IPS-11a (cell line): ENCODE results near the gene INTS3.
"Not testable (repeated sequence)": the region's sequence is repeated elsewhere in the genome, so short reads cannot be mapped to it uniquely, and the experiment has no call there.

ENCODE experiments used
- H3K4me3 ChIP-seq: one replicate; pipeline ENCODE4 v1.5.1; 2013; ENCODE audit warnings: low read depth, low read length, control low read depth

Gene INTS3

GRCh38 chr1:153778051-153778823 lies 50.4 kb downstream of the INTS3 start:
- H3K4me3 ChIP-seq, result no peak overlapping the region

GRCh38 chr1:153778824-153779519 lies 51.1 kb downstream of the INTS3 start:
- H3K4me3 ChIP-seq, result no peak overlapping the region

GRCh38 chr1:153779781-153780541 lies 52.1 kb downstream of the INTS3 start:
- H3K4me3 ChIP-seq, result no peak overlapping the region

GRCh38 chr1:153780551-153780950 lies 52.7 kb downstream of the INTS3 start:
- H3K4me3 ChIP-seq, result no peak overlapping the region

- not testable (repeated sequence) for H3K4me3 ChIP-seq
These were observed 54.8 kb downstream of the INTS3 start for GRCh38 chr1:153782648-153783047.

- H3K4me3 ChIP-seq, result peak overlapping the region; percentile 67
These were observed 55.7 kb downstream of the INTS3 start for GRCh38 chr1:153783233-153784190.

- H3K4me3 ChIP-seq, result no peak overlapping the region
These were observed 58.4 kb downstream of the INTS3 start for GRCh38 chr1:153786038-153786790.

GRCh38 chr1:153789478-153790034 lies 61.7 kb downstream of the INTS3 start:
- H3K4me3 ChIP-seq, result no peak overlapping the region

- H3K4me3 ChIP-seq, result no peak overlapping the region
These were observed 62.6 kb downstream of the INTS3 start for GRCh38 chr1:153790313-153790965.

GRCh38 chr1:153790966-153791647 lies 63.3 kb downstream of the INTS3 start:
- no peak overlapping the region for H3K4me3 ChIP-seq

GRCh38 chr1:153791648-153792253 lies 63.9 kb downstream of the INTS3 start:
- H3K4me3 ChIP-seq, result no peak overlapping the region

GRCh38 chr1:153792631-153793041 lies 64.8 kb downstream of the INTS3 start:
- H3K4me3 ChIP-seq, result no peak overlapping the region

- no peak overlapping the region for H3K4me3 ChIP-seq
These were observed 65.6 kb downstream of the INTS3 start for GRCh38 chr1:153793261-153793972.

- no peak overlapping the region for H3K4me3 ChIP-seq
These were observed 66.2 kb downstream of the INTS3 start for GRCh38 chr1:153793973-153794615.

GRCh38 chr1:153794624-153795329 lies 66.9 kb downstream of the INTS3 start:
- no peak overlapping the region for H3K4me3 ChIP-seq

GRCh38 chr1:153795330-153795837 lies 67.5 kb downstream of the INTS3 start:
- H3K4me3 ChIP-seq, result no peak overlapping the region
